HUES64 (cell line): ENCODE results near the gene SLCO4A1.
A peak's percentile ranks its signal among the peaks of the same experiment; 100 is the strongest.

Experiments
- H3K27ac ChIP-seq: 2 replicates; pipeline ENCODE4 v1.7.0; 2013; ENCODE audit warnings: low read depth, low read length, inconsistent platforms
- H3K27me3 ChIP-seq: 2 replicates; pipeline ENCODE4 v1.6.1; 2013; ENCODE audit warnings: mild to moderate bottlenecking, low read length; ENCODE audit not compliant: insufficient read depth
- H3K36me3 ChIP-seq: 2 replicates; pipeline ENCODE4 v1.6.1; 2013; ENCODE audit warnings: mild to moderate bottlenecking, low read length; ENCODE audit not compliant: insufficient read depth
- H3K4me1 ChIP-seq: 2 replicates; pipeline ENCODE4 v1.6.1; 2013; ENCODE audit warnings: mild to moderate bottlenecking, low read length, moderate library complexity; ENCODE audit not compliant: insufficient read depth
- H3K4me3 ChIP-seq: 2 replicates; pipeline ENCODE4 v1.5.1; 2013; ENCODE audit warnings: mild to moderate bottlenecking, low read length, moderate library complexity
- H3K9ac ChIP-seq: 2 replicates; pipeline ENCODE4 v1.6.1; 2013; ENCODE audit warnings: mild to moderate bottlenecking, low read depth, low read length
- H3K9me3 ChIP-seq: 2 replicates; pipeline ENCODE4 v1.6.1; 2013; ENCODE audit warnings: low read depth, low read length; ENCODE audit not compliant: insufficient read depth
- WGBS: fragments of 150-250, 120-280 bp; methylation state at CpG from one replicate; pipeline ENCODE4 v1.1.7; 2013; ENCODE audit warnings: missing lambda C conversion rate; 5-methylcytosine and 5-hydroxymethylcytosine counted together

SLCO4A1 gene

GRCh38 chr20:62635232-62635631 lies 7.1 kb upstream of the SLCO4A1 start:
- H3K9ac ChIP-seq, result no peak overlapping the region
- H3K9me3 ChIP-seq, result no peaks in the 10 kb centered on the region
- no peak overlapping the region for H3K27ac ChIP-seq
- no peak overlapping the region for H3K4me3 ChIP-seq
- no peaks in the 10 kb centered on the region for H3K36me3 ChIP-seq
- no peaks in the 10 kb centered on the region for H3K4me1 ChIP-seq
- 90% methylated on average over 15 of the region's 15 CpGs for WGBS
- H3K27me3 ChIP-seq, result peaks cover 26% of the 10 kb centered on the region; the same call in 1 of the 2 replicates

- no peak overlapping the region for H3K27ac ChIP-seq
- H3K36me3 ChIP-seq, result no peaks in the 10 kb centered on the region
- no peaks in the 10 kb centered on the region for H3K9me3 ChIP-seq
- H3K4me3 ChIP-seq, result no peak overlapping the region
- no peak overlapping the region for H3K9ac ChIP-seq
- WGBS, result 80% methylated on average over 16 of the region's 16 CpGs
- H3K27me3 ChIP-seq, result peaks cover 32% of the 10 kb centered on the region
- no peaks in the 10 kb centered on the region for H3K4me1 ChIP-seq
Observed at GRCh38 chr20:62635852-62636251, 6.5 kb upstream of the SLCO4A1 start.

GRCh38 chr20:62636446-62636845 lies 5.9 kb upstream of the SLCO4A1 start:
- no peak overlapping the region for H3K4me3 ChIP-seq
- H3K9me3 ChIP-seq, result no peaks in the 10 kb centered on the region
- H3K4me1 ChIP-seq, result no peaks in the 10 kb centered on the region
- H3K9ac ChIP-seq, result no peak overlapping the region
- no peaks in the 10 kb centered on the region for H3K36me3 ChIP-seq
- 83% methylated on average over 16 of the region's 16 CpGs for WGBS
- peaks cover 38% of the 10 kb centered on the region for H3K27me3 ChIP-seq
- H3K27ac ChIP-seq, result no peak overlapping the region

- Histone ChIP-seq H3K4me3 (no peak overlapping the region), H3K36me3 (no peaks in the 10 kb centered on the region), H3K4me1 (no peaks in the 10 kb centered on the region), H3K9me3 (no peaks in the 10 kb centered on the region), H3K9ac (no peak overlapping the region), H3K27ac (no peak overlapping the region), H3K27me3 (peaks cover 45% of the 10 kb centered on the region)
- WGBS, result 87% methylated on average over 5 of the region's 5 CpGs
Observed at GRCh38 chr20:62637110-62637509, 5.2 kb upstream of the SLCO4A1 start.

- Histone ChIP-seq H3K27ac (no peak overlapping the region), H3K4me3 (no peak overlapping the region), H3K9ac (no peak overlapping the region), H3K36me3 (no peaks in the 10 kb centered on the region), H3K27me3 (peaks cover 49% of the 10 kb centered on the region), H3K9me3 (no peaks in the 10 kb centered on the region), H3K4me1 (no peaks in the 10 kb centered on the region)
- 92% methylated on average over 11 of the region's 11 CpGs for WGBS
Observed at GRCh38 chr20:62637521-62638054, 4.7 kb upstream of the SLCO4A1 start.

GRCh38 chr20:62638055-62638570 lies 4.2 kb upstream of the SLCO4A1 start:
- Histone ChIP-seq H3K4me3 (no peak overlapping the region), H3K27me3 (peaks cover 55% of the 10 kb centered on the region), H3K4me1 (no peaks in the 10 kb centered on the region), H3K9me3 (no peaks in the 10 kb centered on the region), H3K27ac (no peak overlapping the region), H3K36me3 (no peaks in the 10 kb centered on the region), H3K9ac (no peak overlapping the region)
- 81% methylated on average over 12 of the region's 12 CpGs for WGBS

GRCh38 chr20:62638679-62639406 lies 3.5 kb upstream of the SLCO4A1 start:
- Histone ChIP-seq H3K27me3 (peaks cover 62% of the 10 kb centered on the region), H3K9me3 (no peaks in the 10 kb centered on the region), H3K9ac (no peak overlapping the region), H3K4me1 (no peaks in the 10 kb centered on the region), H3K27ac (no peak overlapping the region), H3K36me3 (no peaks in the 10 kb centered on the region), H3K4me3 (no peak overlapping the region)
- WGBS, result 83% methylated on average over 23 of the region's 23 CpGs

GRCh38 chr20:62639765-62640164 lies 2.5 kb upstream of the SLCO4A1 start:
- 83% methylated on average over 7 of the region's 9 CpGs for WGBS
- Histone ChIP-seq H3K4me1 (no peaks in the 10 kb centered on the region), H3K27ac (no peak overlapping the region), H3K27me3 (peaks cover 71% of the 10 kb centered on the region), H3K9me3 (no peaks in the 10 kb centered on the region), H3K36me3 (no peaks in the 10 kb centered on the region), H3K4me3 (no peak overlapping the region), H3K9ac (no peak overlapping the region)

GRCh38 chr20:62640870-62641269 lies 1.4 kb upstream of the SLCO4A1 start:
- H3K4me1 ChIP-seq, result no peaks in the 10 kb centered on the region
- no peak overlapping the region for H3K27ac ChIP-seq
- peaks cover 76% of the 10 kb centered on the region for H3K27me3 ChIP-seq
- H3K9me3 ChIP-seq, result no peaks in the 10 kb centered on the region
- WGBS, result 88% methylated on average over 9 of the region's 9 CpGs
- H3K9ac ChIP-seq, result no peak overlapping the region
- no peaks in the 10 kb centered on the region for H3K36me3 ChIP-seq
- H3K4me3 ChIP-seq, result no peak overlapping the region

- peak overlapping the region; percentile 71 for H3K9ac ChIP-seq
- 48% methylated on average over 31 of the region's 32 CpGs for WGBS
- no peaks in the 10 kb centered on the region for H3K4me1 ChIP-seq
- peak overlapping the region; percentile 64 for H3K4me3 ChIP-seq
- no peak overlapping the region for H3K27ac ChIP-seq
- H3K9me3 ChIP-seq, result no peaks in the 10 kb centered on the region
- no peaks in the 10 kb centered on the region for H3K36me3 ChIP-seq
- peaks cover 76% of the 10 kb centered on the region for H3K27me3 ChIP-seq
Observed at GRCh38 chr20:62641321-62642050, 817 bp upstream of the SLCO4A1 start.
